Measurements from ENCODE around the gene KRTAP4-7. TPM values are rescaled to one million over a fixed set of nuclear protein-coding genes. Genes with fewer than 3 reads are reported as not detected.
"Not testable (repeated sequence)": the region's sequence is repeated elsewhere in the genome, so short reads cannot be mapped to it uniquely, and the experiment has no call there.

The KRTAP4-7 gene
- total and polyA plus RNA-seq, 2 of the 4 experiments (the other 2 are of a cell fraction), result not detected

- intact Hi-C loops (cut with micrococcal nuclease); H3K9ac ChIP-seq (ENCODE audit: low read depth, low read length); CTCF ChIA-PET; H3K4me3 ChIP-seq (ENCODE audit: insufficient read depth, low read depth, low read length); H3K9me3 ChIP-seq (ENCODE audit: control insufficient read depth, insufficient read depth, low read length); H3K4me1 ChIP-seq (ENCODE audit: control insufficient read depth, insufficient read depth, low read length); H4K20me1 ChIP-seq (ENCODE audit: insufficient read depth, low read length); H3K36me3 ChIP-seq (ENCODE audit: control insufficient read depth, insufficient read depth, low read length); H3K4me2 ChIP-seq (ENCODE audit: low read depth, low read length); POLR2A ChIA-PET (ENCODE audit: unreplicated experiment); DNase-seq; ATAC-seq (ENCODE audit: low read depth); in situ Hi-C loops (cut with MboI; ENCODE audit: low sequenced_read_pairs); H4K5ac ChIP-seq (ENCODE audit: low read depth, low read length); H3K79me1 ChIP-seq (ENCODE audit: low read depth in 1 of 2, low read length in 2 of 2); BruUV-seq (replicated peaks); H2AK9ac ChIP-seq (replicated peaks; ENCODE audit: low read depth, low read length, poor library complexity); H3K27me3 ChIP-seq (ENCODE audit: control insufficient read depth, insufficient read depth, low read length); dilution Hi-C loops (cut with HindIII; ENCODE audit: low sequenced_read_pairs, unreplicated experiment); H2AFZ ChIP-seq (replicated peaks; ENCODE audit: low read length, poor library complexity): not testable (repeated sequence)
- H3K18ac ChIP-seq (ENCODE audit: low read depth, low read length), result peak within 1 kb of the TSS; percentile 97
- H4K8ac ChIP-seq (ENCODE audit: low read depth in 2 of 2, low read length in 2 of 2), result peak within 1 kb of the TSS; percentile 33 to 76; a peak in 3 of 4 replicates
- 0 out of 2 replicates have a peak within 1 kb of the TSS, but pooled peaks have one; percentile 58 for H3K23ac ChIP-seq (ENCODE audit: low read depth, low read length)
- H2BK120ac ChIP-seq (ENCODE audit: low read depth, low read length), result peak within 1 kb of the TSS; percentile 88
- peak within 1 kb of the TSS; percentile 82 for H2BK5ac ChIP-seq (ENCODE audit: low read depth, low read length, poor library complexity, severe bottlenecking)
- peak within 1 kb of the TSS; percentile 85 for H4K91ac ChIP-seq (ENCODE audit: insufficient read depth, low read depth, low read length)
- H3K27ac ChIP-seq (ENCODE audit: insufficient read depth, low read length), result peak within 1 kb of the TSS; percentile 69; the same call in 1 of the 2 replicates
- WGBS, 2 experiments (ENCODE audit: extremely low coverage in 2 of 2, insufficient read length in 1 of 2), result no CpG with 5 or more reads among the region's 33 CpGs
- peak within 1 kb of the TSS; percentile 86 for H3K14ac ChIP-seq (replicated peaks; ENCODE audit: low read depth, low read length)
- peak within 1 kb of the TSS; percentile 58 for H3K56ac ChIP-seq (ENCODE audit: extremely low read depth, insufficient read depth, low read length)
- peak within 1 kb of the TSS; percentile 93 for H2BK20ac ChIP-seq (ENCODE audit: low read depth, low read length)
- H2AK5ac ChIP-seq (ENCODE audit: low read depth, low read length), result peak within 1 kb of the TSS; percentile 90
- H3K4ac ChIP-seq (ENCODE audit: low read depth, low read length), result peak within 1 kb of the TSS; percentile 80
- peaks cover 11% of the 10 kb centered on the region; the same call in 1 of the 2 replicates for H3K9me1 ChIP-seq (ENCODE audit: insufficient read depth, low read length)
- H2BK15ac ChIP-seq (ENCODE audit: low read depth, low read length), result peak within 1 kb of the TSS; percentile 84
Observed at GRCh38 chr17:41046735-41047465, 37.0 kb upstream of the KRTAP4-7 start, which contains the start of gene KRTAP2-1. Gene KRTAP2-1, minus strand, starts transcription at chr17:41047316. Its CDS starts 49 bp downstream, at chr17:41047267.
